Thyroid gland (tissue), 4 donors: ENCODE measurements around the gene CAPN3.

ENCODE experiments used
- POLR2A ChIP-seq, 2 donors: fragments of 450-650 bp; IDR thresholded peaks; one replicate each; pipeline ENCODE4 v1.6.1; 2017; ENCODE audit warnings: antibody characterized with exemption in 2 of 2, mild to moderate bottlenecking in 2 of 2, moderate library complexity in 1 of 2
- TF ChIP-seq, protein P1 (sequence below), 6 experiments: fragments of 200-600 bp in 3 of 6; fragments of 450-650 bp in 3 of 6; sonication (generic) in 3 of 6; IDR thresholded peaks; one replicate each; pipeline ENCODE4 v1.5.1; 2016 to 2019; ENCODE audit warnings: antibody characterized with exemption in 6 of 6, mild to moderate bottlenecking in 2 of 6, inconsistent platforms in 1 of 6, moderate library complexity in 1 of 6

- TF ChIP-seq, protein P1, sequence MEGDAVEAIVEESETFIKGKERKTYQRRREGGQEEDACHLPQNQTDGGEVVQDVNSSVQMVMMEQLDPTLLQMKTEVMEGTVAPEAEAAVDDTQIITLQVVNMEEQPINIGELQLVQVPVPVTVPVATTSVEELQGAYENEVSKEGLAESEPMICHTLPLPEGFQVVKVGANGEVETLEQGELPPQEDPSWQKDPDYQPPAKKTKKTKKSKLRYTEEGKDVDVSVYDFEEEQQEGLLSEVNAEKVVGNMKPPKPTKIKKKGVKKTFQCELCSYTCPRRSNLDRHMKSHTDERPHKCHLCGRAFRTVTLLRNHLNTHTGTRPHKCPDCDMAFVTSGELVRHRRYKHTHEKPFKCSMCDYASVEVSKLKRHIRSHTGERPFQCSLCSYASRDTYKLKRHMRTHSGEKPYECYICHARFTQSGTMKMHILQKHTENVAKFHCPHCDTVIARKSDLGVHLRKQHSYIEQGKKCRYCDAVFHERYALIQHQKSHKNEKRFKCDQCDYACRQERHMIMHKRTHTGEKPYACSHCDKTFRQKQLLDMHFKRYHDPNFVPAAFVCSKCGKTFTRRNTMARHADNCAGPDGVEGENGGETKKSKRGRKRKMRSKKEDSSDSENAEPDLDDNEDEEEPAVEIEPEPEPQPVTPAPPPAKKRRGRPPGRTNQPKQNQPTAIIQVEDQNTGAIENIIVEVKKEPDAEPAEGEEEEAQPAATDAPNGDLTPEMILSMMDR (IDR thresholded peaks at IDR 0.05): no peak
- no peak for TF ChIP-seq POLR2A (IDR thresholded peaks at IDR 0.05)
Measured at GRCh38 chr15:42373274-42373673, 14.0 kb downstream of the CAPN3 start.
